Endothelial cell (in vitro differentiated cells): ENCODE results near the gene FRAS1. TPM values are rescaled to one million over a fixed set of nuclear protein-coding genes. Genes with fewer than 3 reads are reported as not detected.

Source experiments
- DNase-seq: peaks from one replicate; pipeline ENCODE4 v3.0.0; 2021; ENCODE audit warnings: low spot score
- H3K27ac Mint-ChIP-seq: one replicate; pipeline ENCODE4 v1.8.0; 2021; ENCODE audit warnings: mixed read lengths, inconsistent platforms; ENCODE audit not compliant: unreplicated experiment
- H3K27me3 Mint-ChIP-seq: one replicate; pipeline ENCODE4 v1.8.0; 2021; ENCODE audit warnings: mild to moderate bottlenecking, moderate library complexity, mixed read lengths, inconsistent platforms; ENCODE audit not compliant: unreplicated experiment
- H3K36me3 Mint-ChIP-seq: one replicate; pipeline ENCODE4 v1.8.0; 2021; ENCODE audit warnings: mild to moderate bottlenecking, low read depth, mixed read lengths, inconsistent platforms; ENCODE audit not compliant: unreplicated experiment
- H3K4me1 Mint-ChIP-seq: one replicate; pipeline ENCODE4 v1.8.0; 2021; ENCODE audit warnings: mild to moderate bottlenecking, mixed read lengths, inconsistent platforms; ENCODE audit not compliant: unreplicated experiment
- H3K4me3 Mint-ChIP-seq: one replicate; pipeline ENCODE4 v1.8.0; 2021; ENCODE audit warnings: mild to moderate bottlenecking, mixed read lengths, inconsistent platforms; ENCODE audit not compliant: unreplicated experiment
- H3K9me3 Mint-ChIP-seq: one replicate; pipeline ENCODE4 v1.8.0; 2021; ENCODE audit warnings: mixed read lengths, inconsistent platforms; ENCODE audit not compliant: unreplicated experiment
- total RNA-seq: library from RNA; stranded (reverse); fragmentation: NEBNext Ultra II Directional; extraction: Animal tissue kit (Norgen Biotek cat#: 25700); gene quantifications from one replicate; pipeline ENCODE4 v1.2.1, GENCODE V29; 2021; ENCODE audit not compliant: unreplicated experiment
- TF ChIP-seq, protein P1 (sequence below): fragments of 200-600 bp; sonication (generic); IDR thresholded peaks from one replicate; pipeline ENCODE4 v1.5.0; 2021; ENCODE audit warnings: antibody characterized with exemption; ENCODE audit not compliant: unreplicated experiment

The FRAS1 gene
- total RNA-seq, 1 donor from 2014 or later: 51.7 TPM

DNA sequence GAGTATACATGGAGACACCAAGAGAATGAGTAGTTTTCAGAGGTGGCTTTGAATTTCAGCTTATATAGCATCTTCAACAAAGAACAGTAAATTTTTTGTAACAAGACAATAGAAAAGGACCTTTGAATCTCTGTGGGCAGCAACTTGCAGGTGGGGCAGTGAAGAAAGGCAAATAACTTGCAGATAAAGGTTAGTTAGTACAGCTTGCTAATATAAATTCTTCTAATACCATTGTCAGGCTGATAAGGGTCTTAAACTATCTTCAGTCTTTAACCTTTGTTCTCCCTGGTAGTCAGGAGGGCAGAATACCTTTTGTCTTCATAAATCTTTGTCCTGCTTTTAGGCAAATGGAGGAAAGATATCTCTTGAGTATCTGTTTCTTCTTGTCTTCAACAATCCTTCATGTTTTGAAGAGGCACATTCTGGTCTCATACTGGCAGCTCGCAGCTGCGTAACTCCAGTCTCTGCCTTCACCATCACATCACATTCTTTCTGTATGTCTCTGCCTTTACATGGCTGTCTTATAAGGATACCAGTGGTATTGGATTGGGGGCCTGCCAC is 510.5 kb downstream of the FRAS1 start:
- H3K9me3 Mint-ChIP-seq: no peaks in the 10 kb centered on the region
- H3K4me3 Mint-ChIP-seq: no peak overlapping the region
- DNase-seq: no peak
- H3K27ac Mint-ChIP-seq: no peak overlapping the region
- peaks cover 2% of the 10 kb centered on the region for H3K27me3 Mint-ChIP-seq
- peaks cover 8% of the 10 kb centered on the region for H3K36me3 Mint-ChIP-seq
- TF ChIP-seq, protein P1, sequence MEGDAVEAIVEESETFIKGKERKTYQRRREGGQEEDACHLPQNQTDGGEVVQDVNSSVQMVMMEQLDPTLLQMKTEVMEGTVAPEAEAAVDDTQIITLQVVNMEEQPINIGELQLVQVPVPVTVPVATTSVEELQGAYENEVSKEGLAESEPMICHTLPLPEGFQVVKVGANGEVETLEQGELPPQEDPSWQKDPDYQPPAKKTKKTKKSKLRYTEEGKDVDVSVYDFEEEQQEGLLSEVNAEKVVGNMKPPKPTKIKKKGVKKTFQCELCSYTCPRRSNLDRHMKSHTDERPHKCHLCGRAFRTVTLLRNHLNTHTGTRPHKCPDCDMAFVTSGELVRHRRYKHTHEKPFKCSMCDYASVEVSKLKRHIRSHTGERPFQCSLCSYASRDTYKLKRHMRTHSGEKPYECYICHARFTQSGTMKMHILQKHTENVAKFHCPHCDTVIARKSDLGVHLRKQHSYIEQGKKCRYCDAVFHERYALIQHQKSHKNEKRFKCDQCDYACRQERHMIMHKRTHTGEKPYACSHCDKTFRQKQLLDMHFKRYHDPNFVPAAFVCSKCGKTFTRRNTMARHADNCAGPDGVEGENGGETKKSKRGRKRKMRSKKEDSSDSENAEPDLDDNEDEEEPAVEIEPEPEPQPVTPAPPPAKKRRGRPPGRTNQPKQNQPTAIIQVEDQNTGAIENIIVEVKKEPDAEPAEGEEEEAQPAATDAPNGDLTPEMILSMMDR: no peak
- peaks cover 13% of the 10 kb centered on the region for H3K4me1 Mint-ChIP-seq

DNA sequence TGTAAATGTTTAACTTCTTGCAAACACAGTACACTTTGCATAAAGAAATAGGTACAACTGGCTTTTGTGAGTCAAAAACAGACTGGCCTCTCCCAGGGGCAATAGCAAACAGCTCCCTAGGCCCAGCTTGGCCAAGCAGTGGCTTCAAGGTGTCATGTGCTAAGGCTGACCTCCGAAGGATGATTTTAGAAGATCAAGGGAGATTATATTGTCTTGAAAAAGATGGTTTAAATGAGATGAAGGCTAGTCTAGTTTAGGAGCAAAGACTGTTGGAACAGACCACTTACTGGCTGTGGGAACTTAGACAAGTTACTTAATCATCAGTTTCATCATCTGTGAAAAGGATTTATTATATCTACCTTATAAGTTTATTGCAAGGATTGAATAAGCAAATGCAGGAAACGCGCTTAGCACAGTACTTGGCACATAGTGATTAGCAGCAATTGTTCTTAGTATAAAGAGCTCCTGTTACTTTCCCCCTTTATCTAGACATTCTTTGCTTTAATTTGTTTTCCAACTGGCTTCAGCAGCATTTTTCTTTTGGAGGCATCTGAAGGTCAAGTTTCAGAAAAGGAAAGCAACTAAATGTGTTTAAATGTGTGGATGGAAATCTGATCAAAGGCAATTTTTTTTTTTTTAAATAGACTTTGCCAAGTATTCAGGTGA is 511.6 kb downstream of the FRAS1 start:
- peaks cover 10% of the 10 kb centered on the region for H3K4me1 Mint-ChIP-seq
- peaks cover 6% of the 10 kb centered on the region for H3K36me3 Mint-ChIP-seq
- H3K9me3 Mint-ChIP-seq: no peaks in the 10 kb centered on the region
- no peak overlapping the region for H3K4me3 Mint-ChIP-seq
- H3K27me3 Mint-ChIP-seq: peaks cover 2% of the 10 kb centered on the region
- DNase-seq: no peak
- no peak overlapping the region for H3K27ac Mint-ChIP-seq
- TF ChIP-seq, protein P1: no peak

DNA sequence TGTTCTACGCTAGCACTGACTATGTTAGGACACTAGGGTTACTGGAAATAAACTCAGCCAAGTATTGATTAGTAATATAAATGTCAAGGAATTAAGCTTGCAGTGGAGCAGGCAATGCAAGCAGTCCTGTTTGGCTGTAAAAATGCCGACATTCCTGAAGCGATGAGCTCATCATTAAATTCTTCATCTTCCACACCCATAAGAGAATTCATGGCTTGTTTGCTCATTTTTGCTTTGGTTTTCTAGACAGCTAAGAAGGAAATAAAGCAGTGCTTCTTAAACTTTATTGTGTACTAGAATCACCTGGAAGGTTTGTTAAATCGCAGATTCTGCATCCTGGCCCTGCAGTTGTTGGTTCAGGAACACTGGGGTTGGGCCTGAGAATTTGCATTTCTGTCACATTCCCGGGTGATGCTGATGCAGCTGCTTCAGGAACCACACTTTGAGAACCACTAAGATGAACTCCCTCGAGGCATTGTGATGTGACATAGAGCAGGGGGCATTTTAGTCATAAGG is 512.2 kb downstream of the FRAS1 start:
- H3K27ac Mint-ChIP-seq: no peak overlapping the region
- H3K9me3 Mint-ChIP-seq: no peaks in the 10 kb centered on the region
- TF ChIP-seq, protein P1: no peak
- H3K36me3 Mint-ChIP-seq: peaks cover 6% of the 10 kb centered on the region
- no peak overlapping the region for H3K4me3 Mint-ChIP-seq
- H3K27me3 Mint-ChIP-seq: peaks cover 2% of the 10 kb centered on the region
- DNase-seq: no peak
- H3K4me1 Mint-ChIP-seq: peaks cover 10% of the 10 kb centered on the region

DNA sequence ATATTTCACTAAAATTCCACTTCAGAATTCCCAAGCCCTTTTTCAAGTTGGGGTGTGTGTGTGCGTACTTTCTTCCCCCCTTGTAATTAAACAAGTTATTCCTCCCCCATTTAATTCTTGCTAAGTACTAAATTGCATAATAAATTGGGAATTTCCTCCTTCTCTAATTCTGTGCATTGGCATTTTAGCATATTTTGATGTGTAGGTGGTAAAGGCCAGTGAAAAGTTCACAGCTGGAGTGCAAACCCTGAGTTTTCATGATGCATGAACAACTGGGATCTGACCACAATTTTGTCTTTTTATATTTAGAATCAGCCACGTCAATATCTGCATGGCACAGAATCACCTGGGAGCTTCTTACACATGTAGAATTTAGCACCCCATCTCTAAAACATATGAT is 513.0 kb downstream of the FRAS1 start:
- TF ChIP-seq, protein P1: no peak
- no peak overlapping the region for H3K27ac Mint-ChIP-seq
- H3K4me3 Mint-ChIP-seq: no peak overlapping the region
- H3K27me3 Mint-ChIP-seq: peaks cover 2% of the 10 kb centered on the region
- no peak for DNase-seq
- peaks cover 9% of the 10 kb centered on the region for H3K4me1 Mint-ChIP-seq
- H3K9me3 Mint-ChIP-seq: no peaks in the 10 kb centered on the region
- H3K36me3 Mint-ChIP-seq: peaks cover 6% of the 10 kb centered on the region

DNA sequence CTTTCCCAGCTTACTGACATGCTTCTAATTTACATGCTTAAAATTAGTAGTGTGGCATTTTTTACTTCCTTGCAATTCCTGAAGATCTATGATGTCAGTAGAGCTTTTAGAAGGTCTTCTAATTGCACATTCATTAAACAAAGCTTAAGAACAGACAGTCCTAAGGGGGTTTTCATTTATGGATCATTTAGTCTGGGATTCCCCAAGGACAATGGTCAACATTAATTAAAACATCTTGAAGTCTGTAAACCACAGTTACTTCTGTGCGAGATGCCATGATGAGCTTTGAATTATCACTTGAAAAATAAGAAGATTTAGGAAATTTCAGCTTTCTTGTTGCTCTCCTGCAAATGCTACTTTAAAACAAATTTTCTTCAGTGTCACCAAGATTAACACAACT is 514.7 kb downstream of the FRAS1 start:
- Mint-ChIP-seq H3K27me3 (no peaks in the 10 kb centered on the region), H3K9me3 (no peaks in the 10 kb centered on the region), H3K4me3 (no peak overlapping the region), H3K4me1 (peaks cover 5% of the 10 kb centered on the region), H3K36me3 (peaks cover 10% of the 10 kb centered on the region), H3K27ac (no peak overlapping the region)
- no peak for DNase-seq
- TF ChIP-seq, protein P1: no peak
